Nasal cavity respiratory epithelium epithelial cell of viscerocranial mucosa (primary cell): ENCODE results near the gene SAMMSON. TPM values are rescaled to one million over a fixed set of nuclear protein-coding genes. Genes with fewer than 3 reads are reported as not detected.

Experiments used
- total RNA-seq: library from RNA; depleted of rRNA; stranded (reverse); fragments of >200 nt; gene quantifications from 2 replicates; pipeline ENCODE4 v1.2.3, GENCODE V29; 2014

SAMMSON gene
- not detected in 2 replicates for total RNA-seq

DNA sequence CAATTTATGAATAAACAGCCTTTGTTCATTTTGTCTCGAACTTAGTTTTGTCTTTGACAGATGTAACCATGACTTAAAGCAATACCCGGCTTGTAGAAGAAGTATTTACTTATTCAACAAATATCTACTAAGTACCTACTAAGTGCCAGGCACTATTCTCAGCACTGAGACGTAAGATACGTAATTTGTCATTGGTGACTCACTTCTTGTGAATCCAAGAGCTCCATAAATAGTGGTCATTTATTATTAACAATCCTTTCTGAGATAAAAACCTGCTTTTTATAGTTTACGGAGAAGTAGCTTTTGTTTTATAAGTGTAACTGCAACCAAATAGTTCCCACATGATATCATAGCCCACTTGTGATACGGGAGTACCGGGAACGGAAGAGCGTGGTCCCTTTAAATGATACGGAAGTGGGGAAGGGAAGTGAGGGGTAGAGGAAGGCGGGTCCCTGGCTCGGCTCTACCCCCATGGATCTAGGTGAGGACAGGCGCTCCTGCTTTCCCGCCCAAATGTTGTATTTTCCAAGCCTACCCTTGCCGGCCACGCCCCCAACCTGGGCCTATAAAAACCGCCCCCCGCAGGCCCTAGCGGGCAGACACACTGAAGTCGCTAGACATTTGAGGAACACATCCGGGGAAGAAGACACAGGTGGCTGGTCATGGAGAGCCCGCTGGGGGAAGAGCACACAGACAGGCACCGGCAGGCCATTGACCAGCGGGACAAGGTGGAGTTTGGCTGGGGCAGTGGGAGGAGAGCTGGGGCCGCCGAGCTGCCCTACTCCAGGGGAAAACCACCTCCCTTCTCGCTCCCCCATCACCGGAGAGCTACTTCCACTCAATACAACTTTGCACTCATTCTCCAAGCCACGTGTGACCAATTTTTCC is at the start of gene SAMMSON:
Gene SAMMSON, plus strand, starts transcription at position 594 of the 888 bp plus-strand sequence.

